Left lung (tissue), 10 donors: ENCODE measurements around the gene KDM2B. TPM values are rescaled to one million over a fixed set of nuclear protein-coding genes. Genes with fewer than 3 reads are reported as not detected.

ENCODE experiments used
- ATAC-seq: fragments of 200-7000 bp; cut with Tn5 transposase; one replicate; pipeline ENCODE4 v1.9.1; 2020; ENCODE audit warnings: moderate library complexity
- DNase-seq, 4 donors: peaks; one replicate each; pipeline ENCODE4 v3.0.0-alpha.2; 2013 to 2020
- H3K27ac ChIP-seq, 2 donors: fragments of 200-600 bp; sonication (generic) in 1 of 2; one replicate each; pipeline versions ENCODE4 v1.5.0 to v1.8.0; 2020 to 2021
- H3K27me3 ChIP-seq, 2 donors: fragments of 200-600 bp; sonication (generic) in 1 of 2; one replicate each; pipeline versions ENCODE4 v1.5.0 to v1.8.0; 2020 to 2021
- H3K36me3 ChIP-seq, 2 donors: fragments of 200-600 bp; sonication (generic) in 1 of 2; one replicate each; pipeline versions ENCODE4 v1.5.0 to v1.8.0; 2020 to 2021
- H3K4me1 ChIP-seq, 2 donors: fragments of 200-600 bp; one replicate each; pipeline ENCODE4 v1.8.0; 2021
- H3K4me3 ChIP-seq, 2 donors: fragments of 200-600 bp; sonication (generic) in 1 of 2; one replicate each; pipeline versions ENCODE4 v1.5.0 to v1.8.0; 2020 to 2021; ENCODE audit warnings: mild to moderate bottlenecking in 1 of 2
- H3K9me3 ChIP-seq, 2 donors: fragments of 200-600 bp; sonication (generic) in 1 of 2; one replicate each; pipeline versions ENCODE4 v1.5.0 to v1.8.0; 2020 to 2021
- intact Hi-C, 2 donors: fragments of 100-400 bp; cut with DNase I; formaldehyde crosslinking; loops; one replicate each; pipeline versions ENCODE4 v1.11.2 to v1.14.2; 2022
- polyA plus RNA-seq, 6 donors: library from polyadenylated mRNA; unstranded; fragments of 120-200 nt; gene quantifications; one replicate each; pipeline ENCODE4 v1.2.1, GENCODE V29; 2013; ENCODE audit not compliant: insufficient read length in 6 of 6
- total RNA-seq, 2 donors: library from RNA; stranded (reverse); fragmentation: NEBNext Ultra II Directional; extraction: Animal tissue kit (Norgen Biotek cat#: 25700); gene quantifications; one replicate each; pipeline ENCODE4 v1.2.1, GENCODE V29; 2021
- TF ChIP-seq, protein P1 (sequence below), 2 donors: fragments of 200-600 bp; sonication (generic) in 1 of 2; IDR thresholded peaks; one replicate each; pipeline versions ENCODE4 v1.5.0 to v1.8.0; 2021; ENCODE audit warnings: antibody characterized with exemption in 2 of 2
- donor health status: DM: no; HTN: yes; CAD: no.
- donor health status: DM: no; HTN: no; CAD: no.

KDM2B gene
- total and polyA plus RNA-seq, 8 donors = 22.9 to 44.7 (median 38.0) TPM

DNA sequence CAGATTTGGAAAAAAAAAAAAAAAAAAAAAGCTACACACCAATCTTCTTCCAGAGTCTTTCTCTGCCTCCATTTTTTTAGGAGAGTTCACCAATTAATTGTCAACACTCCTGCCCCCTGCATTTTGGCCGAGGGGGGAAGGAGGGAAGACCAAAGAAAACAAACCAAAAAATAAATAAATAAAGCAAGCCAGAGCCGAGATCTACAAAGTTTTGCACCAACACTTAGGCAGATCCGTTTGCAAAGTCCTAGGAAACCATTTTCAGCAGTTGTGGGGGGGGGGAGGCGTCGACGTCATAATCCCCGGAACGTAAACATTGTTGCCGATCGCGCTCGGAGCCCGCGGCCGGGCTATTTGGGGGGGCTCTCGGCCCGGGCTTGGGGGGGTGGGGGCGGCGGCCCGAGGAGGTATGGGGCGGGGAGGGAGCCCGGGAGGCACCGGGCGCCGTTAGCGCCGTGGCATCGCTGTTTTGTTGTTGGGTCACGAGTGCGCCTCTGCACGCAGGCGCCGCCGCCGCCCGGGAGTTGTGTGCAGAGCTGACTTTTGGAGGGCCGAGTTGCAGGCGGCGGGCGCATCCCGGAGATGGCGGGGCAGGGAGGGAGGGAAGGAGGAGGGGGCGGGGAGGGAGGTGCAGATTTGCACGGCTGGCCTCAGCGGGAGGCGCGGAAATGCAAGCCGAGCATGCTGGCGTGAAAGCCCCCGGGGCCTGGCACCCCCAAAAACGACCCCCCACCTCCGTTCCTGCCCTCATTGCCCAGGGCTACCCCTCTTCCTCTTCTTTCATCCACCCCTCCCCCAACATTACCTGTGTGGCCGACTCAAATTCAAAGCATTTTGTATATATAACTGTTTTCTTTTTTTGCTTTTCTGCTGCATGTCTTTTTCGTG, 598 bp downstream of the KDM2B start:
- TF ChIP-seq, protein P1, sequence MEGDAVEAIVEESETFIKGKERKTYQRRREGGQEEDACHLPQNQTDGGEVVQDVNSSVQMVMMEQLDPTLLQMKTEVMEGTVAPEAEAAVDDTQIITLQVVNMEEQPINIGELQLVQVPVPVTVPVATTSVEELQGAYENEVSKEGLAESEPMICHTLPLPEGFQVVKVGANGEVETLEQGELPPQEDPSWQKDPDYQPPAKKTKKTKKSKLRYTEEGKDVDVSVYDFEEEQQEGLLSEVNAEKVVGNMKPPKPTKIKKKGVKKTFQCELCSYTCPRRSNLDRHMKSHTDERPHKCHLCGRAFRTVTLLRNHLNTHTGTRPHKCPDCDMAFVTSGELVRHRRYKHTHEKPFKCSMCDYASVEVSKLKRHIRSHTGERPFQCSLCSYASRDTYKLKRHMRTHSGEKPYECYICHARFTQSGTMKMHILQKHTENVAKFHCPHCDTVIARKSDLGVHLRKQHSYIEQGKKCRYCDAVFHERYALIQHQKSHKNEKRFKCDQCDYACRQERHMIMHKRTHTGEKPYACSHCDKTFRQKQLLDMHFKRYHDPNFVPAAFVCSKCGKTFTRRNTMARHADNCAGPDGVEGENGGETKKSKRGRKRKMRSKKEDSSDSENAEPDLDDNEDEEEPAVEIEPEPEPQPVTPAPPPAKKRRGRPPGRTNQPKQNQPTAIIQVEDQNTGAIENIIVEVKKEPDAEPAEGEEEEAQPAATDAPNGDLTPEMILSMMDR (IDR thresholded peaks at IDR 0.05) = no peak
- peak overlapping the region; percentile 61 to 64 for H3K4me3 ChIP-seq
- DNase-seq (peak; percentile 76 to 92 (median 80)), ATAC-seq (peak; percentile 67)
- intact Hi-C loops = loop anchor here in 1 of 2 donors (10.0 kb wide), 1 partner anchor 45 kb away; the partner anchor contains the start of gene ORAI1
- no peaks in the 10 kb centered on the region for H3K36me3 ChIP-seq
- H3K27me3 ChIP-seq = peaks cover 0 to 8% of the 10 kb centered on the region in 2 donors
- H3K9me3 ChIP-seq = no peaks in the 10 kb centered on the region
- H3K4me1 ChIP-seq = peaks cover 26 to 54% of the 10 kb centered on the region in 2 donors
- H3K27ac ChIP-seq = peak overlapping the region; percentile 83 to 86

GRCh38 chr12:121579190-121579791, 1.5 kb downstream of the KDM2B start:
- TF ChIP-seq, protein P1 (IDR thresholded peaks at IDR 0.05) = no peak
- ATAC-seq (peak; percentile 19), DNase-seq (peak in 3 of 4 donors; percentile 53 to 85 (median 53))
- no peaks in the 10 kb centered on the region for H3K36me3 ChIP-seq
- peaks cover 0 to 8% of the 10 kb centered on the region in 2 donors for H3K27me3 ChIP-seq
- peaks cover 26 to 54% of the 10 kb centered on the region in 2 donors for H3K4me1 ChIP-seq
- H3K27ac ChIP-seq = peak overlapping the region; percentile 26 to 37
- intact Hi-C loops = loop anchor here in 1 of 2 donors (10.0 kb wide), 1 partner anchor 46 kb away; the partner anchor contains the start of gene ORAI1
- H3K9me3 ChIP-seq = no peaks in the 10 kb centered on the region
- H3K4me3 ChIP-seq = peak overlapping the region; percentile 61 to 64

GRCh38 chr12:121578230-121579189, 2.3 kb downstream of the KDM2B start:
- no peaks in the 10 kb centered on the region for H3K36me3 ChIP-seq
- H3K27ac ChIP-seq = peak overlapping the region; percentile 37 to 39
- peak overlapping the region; percentile 61 to 64 for H3K4me3 ChIP-seq
- TF ChIP-seq, protein P1 (IDR thresholded peaks at IDR 0.05) = no peak
- peak in 2 of 4 donors; percentile 67 to 79 for DNase-seq
- peaks cover 26 to 54% of the 10 kb centered on the region in 2 donors for H3K4me1 ChIP-seq
- no peaks in the 10 kb centered on the region for H3K9me3 ChIP-seq
- no peak for ATAC-seq
- intact Hi-C loops = loop anchor here in 1 of 2 donors (10.0 kb wide), 1 partner anchor 46 kb away; the partner anchor contains the start of gene ORAI1
- H3K27me3 ChIP-seq = peaks cover 0 to 8% of the 10 kb centered on the region in 2 donors

GRCh38 chr12:121577443-121578180, 3.2 kb downstream of the KDM2B start:
- Histone ChIP-seq H3K4me3 (no peak overlapping the region), H3K27me3 (peaks cover 0 to 8% of the 10 kb centered on the region in 2 donors), H3K4me1 (peaks cover 25 to 51% of the 10 kb centered on the region in 2 donors), H3K36me3 (no peaks in the 10 kb centered on the region), H3K9me3 (no peaks in the 10 kb centered on the region), H3K27ac (peak overlapping the region; percentile 39 to 48)
- intact Hi-C loops = loop anchor here in 1 of 2 donors (10.0 kb wide), 1 partner anchor 47 kb away; the partner anchor contains the start of gene ORAI1
- TF ChIP-seq, protein P1 (IDR thresholded peaks at IDR 0.05) = no peak
- ATAC-seq (no peak), DNase-seq (no peak)
